ENCODE results near the gene C13orf46. TPM values are rescaled to one million over a fixed set of nuclear protein-coding genes. Genes with fewer than 3 reads are reported as not detected.
A peak's percentile ranks its signal among the peaks of the same experiment; 100 is the strongest.

The C13orf46 gene
- total and polyA plus RNA-seq, 10 donors, result 0.09 to 4.2 (median 1.2) TPM

GRCh38 chr13:113970810-113971470 lies 2.9 kb downstream of the C13orf46 start:
- Histone ChIP-seq H3K4me3 (no peak overlapping the region), H3K4me1 (peaks cover 0 to 7% (median 0%) of the 10 kb centered on the region in 6 donors), H3K36me3 (peaks cover 0 to 71% (median 19%) of the 10 kb centered on the region in 6 donors), H3K9me3 (no peaks in the 10 kb centered on the region), H3K27ac (no peak overlapping the region), H3K27me3 (replicated peaks in 1 of 7) (no peaks in the 10 kb centered on the region)
- TF ChIP-seq POLR2AphosphoS5 (IDR thresholded peaks at IDR 0.05) (no peak), CTCF (IDR thresholded peaks at IDR 0.05 in 8 of 11, conservative IDR thresholded peaks at IDR 0.05 in 3 of 11) (no peak), POLR2A (IDR thresholded peaks at IDR 0.05) (no peak)
- peak; percentile 41 for DNase-seq
- WGBS, 5 donors, result 91 to 94% (median 92%) methylated on average over 14 to 19 of the region's 19 CpGs
- intact Hi-C loops (cut with DNase I; ENCODE audit: low total_unique reads), result no loop called here

GRCh38 chr13:113969973-113970611 lies 3.8 kb downstream of the C13orf46 start:
- no peak overlapping the region for H3K4me3 ChIP-seq
- DNase-seq, result peak; percentile 59

GRCh38 chr13:113969311-113969972 lies 4.4 kb downstream of the C13orf46 start:
- TF ChIP-seq POLR2AphosphoS5 (IDR thresholded peaks at IDR 0.05) (no peak), POLR2A (IDR thresholded peaks at IDR 0.05) (no peak), CTCF (IDR thresholded peaks at IDR 0.05 in 8 of 11, conservative IDR thresholded peaks at IDR 0.05 in 3 of 11) (no peak)
- Histone ChIP-seq H3K27me3 (replicated peaks in 1 of 7) (no peaks in the 10 kb centered on the region), H3K27ac (no peak overlapping the region), H3K9me3 (no peaks in the 10 kb centered on the region), H3K36me3 (peaks cover 0 to 56% (median 6%) of the 10 kb centered on the region in 6 donors), H3K4me3 (no peak overlapping the region), H3K4me1 (peaks cover 0 to 7% (median 0%) of the 10 kb centered on the region in 6 donors)
- WGBS, 5 donors, result 91 to 98% (median 97%) methylated on average over 22 to 25 of the region's 25 CpGs
- intact Hi-C loops (cut with DNase I; ENCODE audit: low total_unique reads), result no loop called here
- peak; percentile 62 for DNase-seq

More at GRCh38 chr13:113969973-113970611, 3.8 kb downstream of the C13orf46 start:
- TF ChIP-seq CTCF (IDR thresholded peaks at IDR 0.05 in 8 of 11, conservative IDR thresholded peaks at IDR 0.05 in 3 of 11) (no peak), POLR2AphosphoS5 (IDR thresholded peaks at IDR 0.05) (peak in 1 of 3 donors; percentile 21)
- WGBS, 5 donors, result 93 to 97% (median 94%) methylated on average over 20 of the region's 20 CpGs
- Histone ChIP-seq H3K27me3 (replicated peaks in 1 of 7) (no peaks in the 10 kb centered on the region), H3K27ac (no peak overlapping the region), H3K36me3 (peaks cover 0 to 62% (median 12%) of the 10 kb centered on the region in 6 donors), H3K9me3 (no peaks in the 10 kb centered on the region), H3K4me1 (peaks cover 0 to 7% (median 0%) of the 10 kb centered on the region in 6 donors)
- intact Hi-C loops (cut with DNase I; ENCODE audit: low total_unique reads), result no loop called here
